GM12878 (cell line): ENCODE data around the gene RPS15A. TPM values are rescaled to one million over a fixed set of nuclear protein-coding genes. Genes with fewer than 3 reads are reported as not detected.

ENCODE experiments used
- ATAC-seq: fragments of 200-7000 bp; cut with Tn5 transposase; 3 replicates; pipeline ENCODE4 v1.9.1; 2020; ENCODE audit warnings: mild to moderate bottlenecking, moderate library complexity
- BruUV-seq: library from RNA; stranded (reverse); fragments of 400-500 nt; replicated peaks from 2 replicates; lab custom pipeline; 2021; lab: Mats Ljungman, UMichigan
- CTCF ChIA-PET: fragments of 300-600 bp; sonication (Branson Sonifier 250); formaldehyde crosslinking; extraction: SDS; loops from one replicate; lab custom pipeline; 2021; ENCODE audit warnings: inconsistent platforms; lab: Yijun Ruan, JAX
- POLR2A ChIA-PET: fragments of 350-600 bp; formaldehyde crosslinking; extraction: SDS; loops from one replicate; lab custom pipeline; 2021; ENCODE audit warnings: inconsistent platforms; lab: Charles Lee
- RAD21 ChIA-PET: fragments of 300-600 bp; sonication (Branson Sonifier 250); formaldehyde crosslinking; loops from one replicate; lab custom pipeline; 2023; ENCODE audit warnings: antibody characterized with exemption; ENCODE audit not compliant: unreplicated experiment; lab: Charles Lee
- SMC1A ChIA-PET: fragments of 300-600 bp; sonication (Branson Sonifier 250); formaldehyde crosslinking; loops from one replicate; lab custom pipeline; 2023; ENCODE audit not compliant: unreplicated experiment, uncharacterized antibody; lab: Charles Lee
- DNase-seq: peaks from one replicate; pipeline ENCODE4 v3.0.0-alpha.2; 2011; ENCODE audit warnings: low read depth, low spot score
- FAIRE-seq: peaks from 3 replicates; lab custom pipeline; 2011; peaks lifted over from hg19 to GRCh38; lab: Jason Lieb, UNC
- H2AFZ ChIP-seq: 2 replicates; pipeline ENCODE4 v1.6.0; 2011; ENCODE audit warnings: low read depth, low read length, control low read depth; ENCODE audit not compliant: control insufficient read depth
- H3K27ac ChIP-seq: 2 replicates; pipeline ENCODE4 v1.5.1; 2011; ENCODE audit warnings: control low read depth; ENCODE audit not compliant: control insufficient read depth, insufficient read depth
- H3K27me3 ChIP-seq, 2 experiments: replicated peaks in 1 of 2; 2 replicates each; pipeline versions ENCODE4 v1.6.0 to v1.6.1; 2011; ENCODE audit warnings: low read length in 1 of 2; ENCODE audit not compliant: control insufficient read depth in 2 of 2, insufficient read depth in 2 of 2
- H3K36me3 ChIP-seq, 2 experiments: 2 replicates each; pipeline ENCODE4 v1.5.1; 2011; ENCODE audit warnings: low read length in 1 of 2; ENCODE audit not compliant: control insufficient read depth in 2 of 2, insufficient read depth in 2 of 2
- H3K4me1 ChIP-seq: 2 replicates; pipeline ENCODE4 v1.6.1; 2011; ENCODE audit warnings: mild to moderate bottlenecking, low read length, moderate library complexity, mixed read lengths; ENCODE audit not compliant: control insufficient read depth, insufficient read depth
- H3K4me2 ChIP-seq: 2 replicates; pipeline ENCODE4 v1.6.0; 2011; ENCODE audit warnings: control low read depth; ENCODE audit not compliant: control insufficient read depth, insufficient read depth
- H3K4me3 ChIP-seq: fragments of 200-600 bp; sonication (generic); 2 replicates; pipeline ENCODE4 v1.5.1; 2016
- H3K79me2 ChIP-seq: 2 replicates; pipeline ENCODE4 v1.6.0; 2011; ENCODE audit warnings: low read length; ENCODE audit not compliant: control insufficient read depth, insufficient read depth
- H3K9ac ChIP-seq: 2 replicates; pipeline ENCODE4 v1.8.0; 2011; ENCODE audit warnings: low read length, control low read depth, mixed read lengths; ENCODE audit not compliant: control insufficient read depth, insufficient read depth
- H3K9me3 ChIP-seq: replicated peaks from 3 replicates; pipeline ENCODE4 v1.5.1; 2011; ENCODE audit warnings: mild to moderate bottlenecking, low read length; ENCODE audit not compliant: control insufficient read depth, insufficient read depth
- H4K20me1 ChIP-seq: 2 replicates; pipeline ENCODE4 v1.6.0; 2011; ENCODE audit not compliant: control insufficient read depth, insufficient read depth
- BHLHE40 ChIP-seq, 2 experiments: fragments of 450-650 bp in 1 of 2; IDR thresholded peaks; 2 replicates each; pipeline ENCODE4 v1.6.1; 2011 to 2017; ENCODE audit warnings: low read depth in 2 of 2, borderline replicate concordance in 1 of 2, improper control_type of control experiment in 1 of 2, low read length in 1 of 2, mild to moderate bottlenecking in 1 of 2
- BMI1 ChIP-seq: fragments of 450-650 bp; IDR thresholded peaks from 2 replicates; pipeline ENCODE4 v1.6.1; 2016; ENCODE audit warnings: mild to moderate bottlenecking, moderate library complexity, borderline replicate concordance
- EP300 ChIP-seq, 2 experiments: fragments of 150-350 bp in 1 of 2; IDR thresholded peaks; 2 replicates each; pipeline ENCODE4 v1.6.1; 2011 to 2012; ENCODE audit warnings: low read depth in 2 of 2, low read length in 2 of 2, borderline replicate concordance in 1 of 2, improper control_type of control experiment in 1 of 2, inconsistent platforms in 1 of 2; ENCODE audit not compliant: control insufficient read depth in 1 of 2
- FOS ChIP-seq: IDR thresholded peaks from 3 replicates; pipeline ENCODE4 v1.6.1; 2011; ENCODE audit warnings: borderline replicate concordance; ENCODE audit not compliant: insufficient read length; ENCODE audit errors: extremely low read depth
- IKZF1 ChIP-seq: fragments of 450-650 bp; conservative IDR thresholded peaks from 2 replicates; pipeline ENCODE4 v1.6.1; 2017; ENCODE audit warnings: antibody characterized with exemption, mild to moderate bottlenecking
- JUND ChIP-seq: IDR thresholded peaks from 2 replicates; pipeline ENCODE4 v1.6.1; 2012; ENCODE audit warnings: low read depth, mild to moderate bottlenecking, low read length, improper control_type of control experiment, moderate library complexity
- NFYA ChIP-seq: IDR thresholded peaks from 2 replicates; pipeline ENCODE4 v1.6.1; 2011; ENCODE audit warnings: low read depth, mild to moderate bottlenecking, low read length, improper control_type of control experiment, borderline replicate concordance
- NR2F1 ChIP-seq: fragments of 450-650 bp; conservative IDR thresholded peaks from 2 replicates; pipeline ENCODE4 v1.6.1; 2017; ENCODE audit warnings: mild to moderate bottlenecking
- PAX8 ChIP-seq: fragments of 450-650 bp; IDR thresholded peaks from 2 replicates; pipeline ENCODE4 v1.6.1; 2017; ENCODE audit warnings: mild to moderate bottlenecking, moderate library complexity
- PML ChIP-seq: IDR thresholded peaks from 2 replicates; pipeline ENCODE4 v1.6.1; 2012; ENCODE audit warnings: low read length, inconsistent platforms
- SMC3 ChIP-seq: IDR thresholded peaks from 2 replicates; pipeline ENCODE4 v1.6.1; 2011; ENCODE audit warnings: low read length, improper control_type of control experiment, borderline replicate concordance
- WRNIP1 ChIP-seq: IDR thresholded peaks from 2 replicates; pipeline ENCODE4 v1.6.1; 2011; ENCODE audit warnings: low read depth, low read length, improper control_type of control experiment, borderline replicate concordance
- ZNF24 ChIP-seq: fragments of 450-650 bp; IDR thresholded peaks from 2 replicates; pipeline ENCODE4 v1.6.1; 2017; ENCODE audit warnings: antibody characterized with exemption, mild to moderate bottlenecking
- ZNF384 ChIP-seq: IDR thresholded peaks from 2 replicates; pipeline ENCODE4 v1.6.1; 2012; ENCODE audit warnings: low read depth, mild to moderate bottlenecking, low read length, improper control_type of control experiment, borderline replicate concordance
- WGBS: methylation state at CpG from one replicate; pipeline ENCODE4 v1.1.6; 2016; ENCODE audit warnings: low lambda C conversion rate; ENCODE audit not compliant: insufficient replicate concordance, insufficient coverage; ENCODE audit errors: missing lambda C conversion rate; 5-methylcytosine and 5-hydroxymethylcytosine counted together
- in situ Hi-C: fragments of 300-500 bp; cut with MboI; formaldehyde crosslinking; loops from 9 replicates; pipeline ENCODE4 v1.14.3; 2018; ENCODE audit warnings: mixed read lengths
- intact Hi-C: fragments of 100-400 bp; cut with micrococcal nuclease; formaldehyde crosslinking; loops from one replicate; pipeline ENCODE4 v1.14.2; 2022; ENCODE audit not compliant: unreplicated experiment
- polyA plus RNA-seq, 11 experiments: library from polyadenylated mRNA; depleted of rRNA in 4 of 11; unstranded in 6 of 11; stranded (reverse) in 5 of 11; fragments of >200 nt; fragmentation: Nextera tagmentation in 4 of 11; fragmentation: Illumina TruSeq in 1 of 11; extraction: Ambion mirVana in 4 of 11; extraction: Trizol in 1 of 11; gene quantifications; 1 replicate in 1 of 11; 2 replicates in 10 of 11; pipeline versions ENCODE4 v1.2.1 to v1.2.3, GENCODE V29; 2011 to 2016; ENCODE audit warnings: inconsistent platforms in 2 of 11, missing spikeins in 2 of 11, low read depth in 1 of 11
- total RNA-seq, 4 experiments: library from RNA; depleted of rRNA in 3 of 4; stranded (reverse); fragments of >200 nt in 3 of 4; fragmentation: Illumina TruSeq in 1 of 4; extraction: Trizol in 1 of 4; gene quantifications; 2 replicates each; pipeline versions ENCODE4 v1.2.1 to v1.2.3, GENCODE V29; 2013 to 2021

RPS15A gene
- total and polyA plus RNA-seq, 10 of the 15 experiments (the other 5 are each of a cell fraction or from before 2014, with no cell fraction given) = 1,566 to 6,408 (median 2,999) TPM

- TF ChIP-seq FOS (no peak), IKZF1 (no peak), BHLHE40 (IDR thresholded peaks at IDR 0.05; ENCODE audit: borderline replicate concordance in 1 of 2, low read depth in 2 of 2, low read length in 1 of 2) (no peak), PAX8 (no peak), BMI1 (no peak)
Measured at GRCh38 chr16:18809165-18809564, 19.0 kb upstream of the RPS15A start (continued).

- FAIRE-seq = no peak
- no peak overlapping the region for H3K4me3 ChIP-seq
- BruUV-seq = no TSS peak
- no peak for TF ChIP-seq EP300 (IDR thresholded peaks at IDR 0.05; ENCODE audit: borderline replicate concordance in 1 of 2, control insufficient read depth in 1 of 2, low read depth in 2 of 2, low read length in 2 of 2)
- TF ChIP-seq NFYA = no peak
- no peak for TF ChIP-seq WRNIP1
- TF ChIP-seq ZNF384 = no peak
- TF ChIP-seq PML = no peak
- TF ChIP-seq ZNF24 = no peak
- TF ChIP-seq NR2F1 = no peak
- TF ChIP-seq SMC3 = no peak
- no peak for TF ChIP-seq JUND
- TF ChIP-seq, all 136 proteins: peak for 0
- Histone ChIP-seq H3K79me2 (peaks cover 11% of the 10 kb centered on the region), H3K9me3 (no peaks in the 10 kb centered on the region), H3K4me1 (peaks cover 5% of the 10 kb centered on the region; the same call in 1 of the 2 replicates), H2AFZ (no peak overlapping the region), H3K9ac (no peak overlapping the region), H3K4me2 (no peak overlapping the region), H4K20me1 (no peaks in the 10 kb centered on the region), H3K27me3 (no peaks in the 10 kb centered on the region), H3K27ac (no peak overlapping the region), H3K36me3 (peaks cover 5 to 19% of the 10 kb centered on the region in 2 experiments)
- DNase-seq = no peak
- ChIA-PET RAD21 (interaction anchor here (0.7 to 6.9 kb wide), 4 partner anchors 16 to 169 kb away, joined by 3 to 71 read pairs (median 4); partner anchors contain the start of gene RPS15A), POLR2A (interaction anchor here (8.9 kb wide), 1 partner anchor 16 kb away, joined by 128 read pairs; the partner anchor contains the start of gene RPS15A), SMC1A (interaction anchor here (0.8 to 2.7 kb wide), 4 partner anchors 12 to 163 kb away, joined by 3 to 12 read pairs (median 3); no protein-coding TSS in a partner anchor), CTCF (interaction anchor here (1.3 to 3.6 kb wide), 6 partner anchors 12 to 164 kb away, joined by 3 to 15 read pairs (median 7); no protein-coding TSS in a partner anchor)
- in situ Hi-C loops (no loop called here), intact Hi-C loops (no loop called here)
- WGBS = 31% methylated on average over 2 of the region's 2 CpGs
- no peak for ATAC-seq
Measured at GRCh38 chr16:18805257-18805773, 15.2 kb upstream of the RPS15A start.
